ENCODE data around the gene PHAF1.

- no peak for TF ChIP-seq EZH2 (IDR thresholded peaks at IDR 0.05; ENCODE audit: borderline replicate concordance, insufficient read depth, low read depth, low read length, poor library complexity, severe bottlenecking)
- no peak for TF ChIP-seq CTCF (IDR thresholded peaks at IDR 0.05)
Measured at GRCh38 chr16:67169011-67169451, 59.3 kb downstream of the PHAF1 start.
